LNCaP clone FGC (cell line): ENCODE measurements around the gene WDR37.

Source experiments
- DNase-seq: peaks from one replicate; pipeline ENCODE4 v3.0.0-alpha.2; 2011; ENCODE audit warnings: low read depth
- H3K4me3 ChIP-seq: 2 replicates; pipeline ENCODE4 v1.5.1; 2011; ENCODE audit warnings: mild to moderate bottlenecking, low read depth, low read length, control low read depth
- TF ChIP-seq, protein P1 (sequence below): IDR thresholded peaks from 2 replicates; pipeline ENCODE4 v1.5.1; 2012; ENCODE audit warnings: mild to moderate bottlenecking; ENCODE audit not compliant: control insufficient read depth, insufficient read depth; ENCODE audit errors: extremely low read depth

The WDR37 gene

DNA sequence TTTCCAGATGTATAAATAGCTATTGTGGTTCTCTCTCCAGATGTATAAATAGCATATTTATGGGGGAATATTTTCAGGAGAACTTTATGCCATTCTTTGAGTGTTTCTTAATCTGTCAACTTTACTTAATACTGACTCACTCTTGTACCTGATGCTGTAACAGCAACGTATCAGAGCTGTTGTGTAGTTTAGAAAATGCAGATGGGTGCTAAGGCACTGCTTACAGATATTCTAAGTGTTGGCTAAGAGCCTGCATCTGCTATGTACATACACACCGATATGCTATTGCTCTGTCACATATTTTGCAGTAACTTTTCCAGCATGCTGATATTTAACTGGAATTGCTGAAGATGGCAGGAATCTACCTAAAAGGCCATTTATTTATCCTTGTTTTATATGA, 71.9 kb downstream of the WDR37 start:
- no peak for DNase-seq
- H3K4me3 ChIP-seq, result no peak overlapping the region
- TF ChIP-seq, protein P1, sequence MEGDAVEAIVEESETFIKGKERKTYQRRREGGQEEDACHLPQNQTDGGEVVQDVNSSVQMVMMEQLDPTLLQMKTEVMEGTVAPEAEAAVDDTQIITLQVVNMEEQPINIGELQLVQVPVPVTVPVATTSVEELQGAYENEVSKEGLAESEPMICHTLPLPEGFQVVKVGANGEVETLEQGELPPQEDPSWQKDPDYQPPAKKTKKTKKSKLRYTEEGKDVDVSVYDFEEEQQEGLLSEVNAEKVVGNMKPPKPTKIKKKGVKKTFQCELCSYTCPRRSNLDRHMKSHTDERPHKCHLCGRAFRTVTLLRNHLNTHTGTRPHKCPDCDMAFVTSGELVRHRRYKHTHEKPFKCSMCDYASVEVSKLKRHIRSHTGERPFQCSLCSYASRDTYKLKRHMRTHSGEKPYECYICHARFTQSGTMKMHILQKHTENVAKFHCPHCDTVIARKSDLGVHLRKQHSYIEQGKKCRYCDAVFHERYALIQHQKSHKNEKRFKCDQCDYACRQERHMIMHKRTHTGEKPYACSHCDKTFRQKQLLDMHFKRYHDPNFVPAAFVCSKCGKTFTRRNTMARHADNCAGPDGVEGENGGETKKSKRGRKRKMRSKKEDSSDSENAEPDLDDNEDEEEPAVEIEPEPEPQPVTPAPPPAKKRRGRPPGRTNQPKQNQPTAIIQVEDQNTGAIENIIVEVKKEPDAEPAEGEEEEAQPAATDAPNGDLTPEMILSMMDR, result no peak

DNA sequence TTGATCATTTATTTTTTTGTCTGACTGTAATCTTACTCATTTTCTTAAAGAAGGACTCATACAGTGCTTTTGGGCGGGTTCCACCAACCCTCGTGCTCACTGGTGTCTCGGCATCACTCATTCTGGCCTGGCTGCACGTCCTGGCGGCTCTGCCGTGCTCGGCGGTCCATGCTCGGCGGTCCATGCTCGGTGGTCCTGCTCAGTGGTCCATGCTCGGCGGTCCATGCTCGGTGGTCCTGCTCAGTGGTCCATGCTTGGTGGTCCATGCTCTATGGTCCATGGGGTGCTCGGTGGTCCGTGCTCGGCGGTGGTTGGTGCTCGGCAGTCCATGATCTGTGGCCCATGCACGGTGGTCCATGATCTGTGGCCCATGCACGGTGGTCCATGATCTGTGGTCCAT, 72.5 kb downstream of the WDR37 start:
- no peak overlapping the region for H3K4me3 ChIP-seq
- DNase-seq, result no peak
- TF ChIP-seq, protein P1, result no peak

DNA sequence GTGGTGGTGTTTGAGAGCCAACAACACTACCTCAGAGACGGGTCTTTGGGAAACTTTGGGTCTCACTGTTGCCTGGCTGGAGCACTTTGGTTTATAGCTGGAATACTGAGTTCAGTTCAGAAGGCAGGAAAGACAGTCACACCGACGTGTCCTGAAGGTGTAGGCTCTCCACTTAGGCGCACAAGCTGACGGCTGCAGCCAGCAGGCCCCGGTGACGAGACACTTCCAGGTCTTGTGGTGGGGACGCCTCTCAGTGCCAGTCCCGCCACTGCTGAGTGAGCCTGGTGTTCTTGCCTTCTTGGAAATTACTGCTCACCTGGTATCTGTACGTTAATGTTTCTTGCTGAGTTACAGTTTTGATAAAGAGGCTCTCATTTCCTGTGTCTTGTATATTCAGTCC, 74.0 kb downstream of the WDR37 start:
- DNase-seq, result no peak
- TF ChIP-seq, protein P1, result no peak
- no peak overlapping the region for H3K4me3 ChIP-seq

DNA sequence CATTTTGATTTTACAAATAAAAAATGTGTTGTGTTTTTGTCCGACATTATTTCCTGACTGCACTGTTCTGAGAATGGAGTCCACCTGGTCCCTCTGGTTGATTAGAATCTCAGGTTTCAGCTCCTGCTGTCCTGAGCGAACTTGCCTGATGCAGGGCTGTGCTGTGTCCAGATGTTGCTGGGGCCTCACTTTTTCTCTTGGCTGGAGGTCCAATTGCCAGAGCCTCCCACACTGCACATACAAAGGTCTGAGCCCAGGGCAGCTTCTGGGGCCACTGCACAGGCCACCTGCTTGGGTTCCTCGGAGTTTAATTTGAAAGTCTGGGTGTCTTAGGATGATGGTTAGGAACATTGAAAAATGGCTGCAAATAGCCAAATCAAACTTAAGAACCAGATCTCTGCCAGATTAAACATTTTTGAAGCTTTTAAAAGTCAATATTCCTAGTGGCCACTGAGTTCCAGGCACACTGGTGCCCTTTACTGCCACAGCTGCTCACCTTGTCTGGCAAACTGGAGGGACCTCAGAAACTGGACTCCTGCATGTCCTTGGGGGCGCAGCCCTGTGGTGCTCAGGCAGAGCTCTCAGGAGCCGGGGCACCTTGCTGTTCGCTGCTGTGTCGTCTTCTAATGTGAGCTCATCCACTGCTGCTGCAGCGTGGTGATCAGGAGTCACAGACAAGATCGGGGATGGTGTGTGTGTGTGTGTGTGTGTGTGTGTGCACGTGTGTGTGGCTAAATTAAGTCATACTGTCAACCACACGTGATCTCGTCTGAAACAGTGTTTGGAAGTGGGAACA, 75.0 kb downstream of the WDR37 start:
- no peak for DNase-seq
- H3K4me3 ChIP-seq, result no peak overlapping the region
- TF ChIP-seq, protein P1, result no peak

DNA sequence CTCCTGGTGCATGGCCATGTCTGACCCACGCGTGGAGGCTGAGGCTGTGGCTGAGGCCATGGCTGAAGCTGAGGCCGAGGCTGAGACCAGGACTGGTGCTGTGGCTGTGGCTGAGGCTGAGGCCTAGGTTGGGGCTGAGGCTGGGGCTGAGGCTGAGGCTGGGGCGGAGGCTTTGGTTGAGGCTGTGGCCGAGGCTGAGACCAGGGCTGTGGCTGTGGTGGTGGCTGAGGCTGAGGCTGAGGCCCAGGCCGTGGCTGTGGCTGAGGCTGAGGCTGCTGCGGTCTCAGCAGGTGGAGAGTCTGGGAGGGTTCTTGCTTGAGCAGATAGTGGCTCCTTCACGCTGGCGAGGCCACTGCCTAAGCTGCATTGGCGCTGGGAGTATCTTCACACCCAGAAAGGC, 76.4 kb downstream of the WDR37 start:
- H3K4me3 ChIP-seq, result no peak overlapping the region
- TF ChIP-seq, protein P1, result no peak
- no peak for DNase-seq

DNA sequence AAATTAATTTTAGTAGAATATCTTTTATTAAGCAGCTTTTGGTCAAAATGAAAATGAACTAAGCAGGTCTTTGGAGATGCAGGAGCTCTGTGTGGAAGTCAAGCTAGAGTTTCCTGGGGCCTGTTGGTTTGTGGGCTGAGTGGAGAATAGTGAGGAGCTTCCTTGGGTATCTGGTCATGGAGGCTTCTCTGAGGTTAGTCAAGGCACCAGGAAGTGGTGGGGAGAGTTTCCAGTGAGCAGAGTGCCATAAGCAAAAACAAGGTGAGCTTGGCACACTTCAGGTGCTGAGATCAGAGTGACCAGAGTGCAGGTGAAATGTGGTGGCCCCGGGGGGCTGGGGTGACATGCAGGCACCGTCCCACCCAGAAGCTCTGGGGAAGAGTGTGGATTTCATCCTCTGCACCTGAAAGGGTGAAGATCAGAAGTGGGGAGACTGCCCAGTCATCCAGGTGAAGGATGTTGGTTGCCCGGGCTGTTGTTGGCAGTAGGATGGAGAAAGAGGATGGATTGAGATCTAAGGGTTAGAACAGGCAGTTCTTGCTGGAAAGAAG, 77.4 kb downstream of the WDR37 start:
- TF ChIP-seq, protein P1, result no peak
- no peak for DNase-seq
- H3K4me3 ChIP-seq, result no peak overlapping the region
